GM12878 (cell line): ENCODE measurements around the gene IKZF1. TPM values are rescaled to one million over a fixed set of nuclear protein-coding genes. Genes with fewer than 3 reads are reported as not detected.
A peak's percentile ranks its signal among the peaks of the same experiment; 100 is the strongest.

Experiments used
- CHD4 ChIP-seq: fragments of 200-600 bp; sonication (generic); IDR thresholded peaks from 2 replicates; pipeline ENCODE4 v1.6.1; 2016; ENCODE audit warnings: mild to moderate bottlenecking
- CREM ChIP-seq: IDR thresholded peaks from 2 replicates; pipeline ENCODE4 v1.6.1; 2014; ENCODE audit warnings: antibody characterized with exemption, low read depth
- KAT2A ChIP-seq: conservative IDR thresholded peaks from 2 replicates; pipeline ENCODE4 v1.6.1; 2011; ENCODE audit warnings: low read depth, low read length; ENCODE audit not compliant: control insufficient read depth
- MTA2 ChIP-seq: fragments of 450-650 bp; IDR thresholded peaks from 2 replicates; pipeline ENCODE4 v1.6.1; 2016; ENCODE audit warnings: low read depth, mild to moderate bottlenecking, moderate library complexity
- NBN ChIP-seq: fragments of 450-650 bp; IDR thresholded peaks from 2 replicates; pipeline ENCODE4 v1.6.1; 2016
- POLR2A ChIP-seq: IDR thresholded peaks from 2 replicates; pipeline ENCODE4 v1.6.1; 2011; ENCODE audit warnings: low read depth, mild to moderate bottlenecking, low read length
- STAT1 ChIP-seq: fragments of 450-650 bp; conservative IDR thresholded peaks from 2 replicates; pipeline ENCODE4 v1.6.1; 2014; ENCODE audit warnings: antibody characterized with exemption, mild to moderate bottlenecking
- ZNF687 ChIP-seq: fragments of 450-650 bp; IDR thresholded peaks from 2 replicates; pipeline ENCODE4 v1.6.1; 2017; ENCODE audit warnings: mild to moderate bottlenecking, moderate library complexity
- polyA plus RNA-seq, 11 experiments: library from polyadenylated mRNA; depleted of rRNA in 4 of 11; unstranded in 6 of 11; stranded (reverse) in 5 of 11; fragments of >200 nt; fragmentation: Nextera tagmentation in 4 of 11; fragmentation: Illumina TruSeq in 1 of 11; extraction: Ambion mirVana in 4 of 11; extraction: Trizol in 1 of 11; gene quantifications; 1 replicate in 1 of 11; 2 replicates in 10 of 11; pipeline versions ENCODE4 v1.2.1 to v1.2.3, GENCODE V29; 2011 to 2016; ENCODE audit warnings: inconsistent platforms in 2 of 11, missing spikeins in 2 of 11, low read depth in 1 of 11
- total RNA-seq, 4 experiments: library from RNA; depleted of rRNA in 3 of 4; stranded (reverse); fragments of >200 nt in 3 of 4; fragmentation: Illumina TruSeq in 1 of 4; extraction: Trizol in 1 of 4; gene quantifications; 2 replicates each; pipeline versions ENCODE4 v1.2.1 to v1.2.3, GENCODE V29; 2013 to 2021

The IKZF1 gene
- total and polyA plus RNA-seq, 10 of the 15 experiments (the other 5 are each of a cell fraction or from before 2014, with no cell fraction given), result 27.2 to 125 (median 71.6) TPM

- TF ChIP-seq ZNF687, result no peak; the same call in 1 of the 2 replicates
- TF ChIP-seq STAT1, result no peak
- TF ChIP-seq NBN, result no peak
- no peak; the same call in 1 of the 2 replicates for TF ChIP-seq POLR2A
- no peak for TF ChIP-seq KAT2A
- TF ChIP-seq CREM, result peak; percentile 40; the same call in 1 of the 2 replicates
- no peak for TF ChIP-seq CHD4
- no peak for TF ChIP-seq MTA2
Observed at GRCh38 chr7:50315739-50316671, 11.5 kb downstream of the IKZF1 start (continued).
